ENCODE measurements around the gene PCYOX1L.

DNA sequence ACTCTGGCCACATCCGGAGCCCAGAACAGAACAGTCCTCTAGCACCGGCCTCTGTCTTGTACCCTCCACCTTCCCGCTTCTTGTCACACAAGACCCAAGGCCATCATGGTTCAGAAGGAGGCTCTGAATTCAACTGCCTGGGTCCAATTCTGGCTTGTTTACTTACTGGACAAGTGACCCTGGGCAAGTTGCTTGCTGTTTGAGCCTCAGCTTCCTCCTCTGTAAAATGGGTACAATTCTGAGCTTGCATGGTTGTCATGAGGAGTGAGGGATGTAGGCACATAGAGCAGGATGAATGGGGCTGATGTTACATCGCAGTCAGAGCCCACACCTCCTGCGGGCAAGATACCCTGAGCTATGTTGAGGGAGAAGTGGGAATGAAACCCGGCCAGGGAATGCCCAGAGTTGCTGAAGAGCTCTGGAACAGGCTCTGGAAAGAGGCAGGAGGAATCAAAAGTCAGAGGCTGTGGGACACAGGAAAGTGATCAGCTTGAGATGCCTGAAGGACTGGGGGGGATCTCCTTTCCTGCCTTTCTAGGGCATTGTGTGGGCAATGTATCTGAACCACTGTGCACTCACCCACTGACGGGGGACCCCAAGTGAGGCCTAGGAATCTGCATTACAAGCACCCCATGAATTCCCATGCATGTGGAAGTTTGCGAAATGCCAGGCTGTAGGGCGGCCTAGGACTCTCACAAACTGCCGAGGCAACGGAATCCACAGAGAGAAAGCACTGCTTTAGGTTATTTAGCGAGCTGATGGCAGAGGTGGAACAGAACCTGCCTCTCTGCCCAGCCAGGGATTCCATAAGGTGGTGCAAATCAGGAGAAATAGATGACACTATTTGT is 50.6 kb downstream of the PCYOX1L start:
- TF ChIP-seq, protein P1, sequence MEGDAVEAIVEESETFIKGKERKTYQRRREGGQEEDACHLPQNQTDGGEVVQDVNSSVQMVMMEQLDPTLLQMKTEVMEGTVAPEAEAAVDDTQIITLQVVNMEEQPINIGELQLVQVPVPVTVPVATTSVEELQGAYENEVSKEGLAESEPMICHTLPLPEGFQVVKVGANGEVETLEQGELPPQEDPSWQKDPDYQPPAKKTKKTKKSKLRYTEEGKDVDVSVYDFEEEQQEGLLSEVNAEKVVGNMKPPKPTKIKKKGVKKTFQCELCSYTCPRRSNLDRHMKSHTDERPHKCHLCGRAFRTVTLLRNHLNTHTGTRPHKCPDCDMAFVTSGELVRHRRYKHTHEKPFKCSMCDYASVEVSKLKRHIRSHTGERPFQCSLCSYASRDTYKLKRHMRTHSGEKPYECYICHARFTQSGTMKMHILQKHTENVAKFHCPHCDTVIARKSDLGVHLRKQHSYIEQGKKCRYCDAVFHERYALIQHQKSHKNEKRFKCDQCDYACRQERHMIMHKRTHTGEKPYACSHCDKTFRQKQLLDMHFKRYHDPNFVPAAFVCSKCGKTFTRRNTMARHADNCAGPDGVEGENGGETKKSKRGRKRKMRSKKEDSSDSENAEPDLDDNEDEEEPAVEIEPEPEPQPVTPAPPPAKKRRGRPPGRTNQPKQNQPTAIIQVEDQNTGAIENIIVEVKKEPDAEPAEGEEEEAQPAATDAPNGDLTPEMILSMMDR (IDR thresholded peaks at IDR 0.05; ENCODE audit: low read depth, low read length) = no peak
- no peak for TF ChIP-seq MAX (IDR thresholded peaks at IDR 0.05; ENCODE audit: low read depth, low read length)
- no peak for TF ChIP-seq POLR2A (IDR thresholded peaks at IDR 0.05; ENCODE audit: extremely low read depth, insufficient read length)
- TF ChIP-seq MYC (IDR thresholded peaks at IDR 0.05; ENCODE audit: low read depth, low read length) = no peak
